Measurements from ENCODE around the gene APOBEC3H.

Gene APOBEC3H

GRCh38 chr22:39138357-39138997 is 41.4 kb downstream of the APOBEC3H start:
- DNase-seq: no peak

DNA sequence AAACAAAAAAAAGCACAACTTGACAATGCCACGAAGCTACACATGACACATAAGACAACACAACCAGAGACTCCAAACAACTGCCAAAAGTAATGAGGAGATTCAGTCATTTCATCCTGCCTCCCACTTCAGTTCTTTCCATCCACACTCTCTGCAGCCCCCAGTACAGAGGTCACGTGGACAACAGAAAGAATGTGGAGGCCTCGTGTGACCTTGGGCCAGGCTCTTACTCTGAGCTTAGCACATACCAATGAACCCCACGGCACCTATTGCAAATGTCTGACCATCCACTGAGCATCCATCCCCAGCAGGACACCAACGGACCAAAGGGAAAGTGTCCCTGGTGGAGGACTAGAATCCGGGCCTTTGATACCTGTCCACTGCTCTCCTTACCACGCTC is 42.9 kb downstream of the APOBEC3H start:
- DNase-seq: no peak

- no peak for DNase-seq
Observed at GRCh38 chr22:39142088-39142680, 45.1 kb downstream of the APOBEC3H start.

DNA sequence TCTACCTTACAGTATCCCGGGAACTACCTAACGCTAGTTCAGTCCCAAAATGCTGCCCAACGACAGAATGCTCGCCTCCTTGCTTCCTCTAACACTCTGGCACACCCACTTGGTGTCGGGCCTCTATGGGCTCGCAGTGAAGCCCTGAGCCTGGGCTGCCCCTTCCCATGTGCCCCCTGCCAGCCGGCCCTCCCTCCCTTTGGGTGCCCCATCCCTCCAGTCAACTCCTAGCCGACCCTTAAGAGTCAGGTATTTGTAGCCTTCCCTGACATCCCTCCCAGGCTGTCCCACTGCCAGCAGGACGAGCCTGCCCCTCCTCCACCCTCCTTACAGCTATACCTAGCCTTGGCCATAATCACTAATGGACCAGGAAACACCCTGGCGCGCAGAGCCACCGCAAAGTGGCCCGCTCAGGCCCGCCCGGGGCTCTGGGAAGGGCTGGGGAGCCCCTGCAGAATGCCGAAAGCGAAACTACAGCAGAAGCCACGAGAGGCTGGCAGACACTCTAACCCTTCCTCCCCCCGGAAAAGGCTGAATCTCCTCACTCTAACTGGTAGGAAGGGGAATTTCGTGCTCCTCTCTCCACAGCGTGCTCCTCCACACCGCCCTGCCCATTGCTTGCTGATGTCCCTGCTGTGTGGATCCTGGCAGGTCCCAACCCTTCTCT is 47.2 kb downstream of the APOBEC3H start:
- DNase-seq: no peak

- DNase-seq: no peak
Observed at GRCh38 chr22:39146256-39147101, 49.4 kb downstream of the APOBEC3H start.

DNA sequence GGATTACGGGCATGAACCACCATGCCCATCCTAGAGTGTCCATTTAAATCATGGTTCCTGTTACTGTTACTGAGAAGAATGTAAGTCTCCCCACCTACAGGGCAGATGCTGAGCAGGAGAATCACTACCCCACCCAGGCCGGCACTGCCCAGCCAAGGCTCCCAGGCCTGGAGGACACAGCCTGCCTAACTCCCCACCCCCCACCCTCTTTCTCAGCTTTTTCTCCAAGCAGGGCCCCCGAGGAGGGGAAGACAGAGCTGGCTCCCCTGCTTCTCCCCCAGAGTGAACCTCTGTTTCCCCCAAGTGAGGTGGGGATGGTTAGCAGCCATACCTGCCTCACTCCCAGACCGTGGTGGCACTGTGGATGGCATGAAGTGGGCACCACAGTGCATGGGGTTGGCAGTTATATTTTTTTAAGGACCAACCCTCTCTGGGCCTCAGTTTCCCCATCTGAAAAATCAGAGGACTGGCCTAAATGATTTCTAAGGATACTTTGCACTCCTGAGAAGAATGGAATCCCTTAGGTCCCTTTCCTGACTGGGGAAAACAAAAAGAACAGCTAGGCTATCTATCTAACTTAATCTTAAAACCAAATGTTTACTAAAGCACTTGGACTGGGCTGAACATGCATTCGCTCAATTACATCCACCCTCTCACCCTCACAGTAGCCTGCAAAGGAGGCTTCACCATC is 50.4 kb downstream of the APOBEC3H start:
- DNase-seq: no peak

DNA sequence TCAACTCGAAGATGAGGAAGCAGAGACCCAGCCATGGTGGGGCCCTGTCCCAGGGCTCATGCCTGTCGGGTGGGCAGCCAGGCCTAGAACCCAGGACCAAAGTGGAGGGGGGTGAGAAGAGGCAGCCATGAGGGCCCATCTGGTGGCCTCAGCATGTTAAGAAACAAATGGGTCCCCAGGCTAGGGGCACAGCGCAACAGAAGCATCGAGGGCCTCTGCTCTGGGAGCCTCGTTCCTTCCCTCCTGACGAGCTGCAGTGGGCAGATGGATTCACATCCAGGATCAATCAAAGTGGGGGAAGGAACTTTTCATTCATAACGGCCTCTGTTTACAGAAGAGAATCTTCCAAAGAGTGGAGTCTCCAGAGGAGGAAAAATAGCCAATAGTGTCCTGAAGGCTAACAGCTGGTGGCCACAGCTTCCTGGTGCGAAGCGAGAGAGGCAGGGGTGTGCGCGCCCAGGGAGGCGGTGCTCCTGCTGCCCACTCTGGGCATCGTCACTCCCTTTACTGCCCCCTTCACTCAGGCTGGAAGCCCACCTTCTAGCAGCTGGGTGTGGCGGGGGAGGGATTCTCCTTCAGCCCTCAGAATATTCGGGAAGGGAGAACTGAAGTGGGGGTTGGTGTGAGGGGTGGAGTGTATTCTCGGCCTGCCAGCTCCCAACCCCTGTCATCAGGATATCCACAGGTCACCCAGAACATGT is 51.1 kb downstream of the APOBEC3H start:
- DNase-seq: no peak

DNA sequence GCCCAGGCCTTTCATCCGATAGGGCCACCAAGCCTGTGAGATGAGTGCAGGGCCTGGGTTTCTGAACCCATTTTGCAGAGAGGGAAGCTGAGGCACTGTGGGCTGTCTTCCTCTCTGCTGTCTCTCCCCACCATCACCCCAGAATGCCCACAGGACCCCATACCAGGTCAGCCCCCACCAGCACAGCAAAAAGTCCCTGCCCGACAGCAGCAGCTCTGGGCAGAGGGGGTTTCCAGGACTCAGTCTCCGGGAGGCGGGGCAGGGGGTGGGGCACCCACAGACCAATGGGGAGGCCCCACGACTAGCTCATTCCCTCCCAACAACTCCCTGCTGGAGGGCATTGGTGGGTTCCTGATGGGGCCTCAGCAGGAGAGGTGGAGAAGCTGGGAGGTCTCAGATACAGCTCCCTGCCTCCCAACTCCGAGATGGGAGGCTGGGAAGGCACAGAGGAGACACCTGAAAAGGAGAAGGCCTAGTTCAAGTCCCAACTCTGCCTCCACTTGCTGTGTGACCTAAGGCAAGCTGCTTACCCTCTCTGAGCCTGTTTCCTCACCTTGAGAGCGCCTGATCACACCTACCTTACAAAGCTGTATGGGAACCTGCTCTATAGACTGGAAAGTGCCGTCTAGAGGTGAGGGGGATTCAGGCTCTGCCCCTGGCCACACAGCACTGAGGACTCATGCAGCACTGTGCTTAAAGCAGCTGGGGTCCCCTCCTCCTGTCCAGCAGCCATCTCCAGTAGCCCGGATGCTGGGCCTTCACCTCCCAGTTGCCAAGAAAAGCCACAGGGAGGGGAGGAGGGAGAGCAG is 51.9 kb downstream of the APOBEC3H start:
- DNase-seq: no peak

- DNase-seq: no peak
Observed at GRCh38 chr22:39149915-39150847, 53.1 kb downstream of the APOBEC3H start.

- DNase-seq: no peak
Observed at GRCh38 chr22:39150848-39151215, 53.8 kb downstream of the APOBEC3H start.

DNA sequence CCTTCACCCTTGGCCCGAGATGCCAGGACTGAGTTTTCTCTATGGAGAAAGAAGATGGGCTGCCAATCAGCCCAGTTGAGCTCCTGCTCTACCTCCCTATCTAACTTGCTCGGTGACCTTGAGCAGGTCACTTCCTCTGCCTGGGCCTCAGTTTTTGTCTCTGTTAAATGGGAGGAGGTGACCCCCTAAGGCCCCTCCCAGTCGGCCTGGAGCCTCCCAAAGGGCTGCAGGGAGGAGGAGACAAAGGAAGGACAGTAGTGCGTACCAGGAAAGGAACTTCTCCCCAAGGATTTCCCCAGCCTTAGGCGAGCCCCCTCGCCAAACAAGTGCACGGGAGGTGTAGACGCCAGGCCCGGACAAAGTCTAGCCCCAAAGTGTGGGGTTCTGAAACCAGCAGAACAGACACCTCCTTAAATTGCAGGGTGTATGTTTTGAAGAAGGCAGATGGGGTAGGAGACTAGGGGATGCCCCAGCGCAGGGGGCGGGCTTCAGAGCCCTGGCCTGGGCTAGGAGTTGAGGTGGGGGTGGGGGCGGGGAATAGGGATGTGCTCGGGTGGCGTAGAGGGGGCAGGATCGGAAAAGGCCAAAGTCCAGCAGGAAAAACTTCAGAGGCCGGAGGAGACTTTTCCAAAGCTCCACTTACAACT is 54.4 kb downstream of the APOBEC3H start:
- DNase-seq: no peak

- no peak for DNase-seq
Observed at GRCh38 chr22:39152024-39152510, 55.0 kb downstream of the APOBEC3H start.

- peak; percentile 82 for DNase-seq
Observed at GRCh38 chr22:39152511-39153219, 55.6 kb downstream of the APOBEC3H start, which contains the start of gene CBX7. Gene CBX7 (minus strand): TSS chr22:39152680. CDS start chr22:39152444, 236 bp downstream.

- no peak for DNase-seq
Observed at GRCh38 chr22:39153220-39153717, 56.2 kb downstream of the APOBEC3H start.
